ENCODE data around the gene IL17RA.
A peak's percentile ranks its signal among the peaks of the same experiment; 100 is the strongest.

Gene IL17RA

GRCh38 chr22:17106161-17106784, 21.5 kb downstream of the IL17RA start:
- DNase-seq (ENCODE audit: low read depth, low spot score), result no peak

DNA sequence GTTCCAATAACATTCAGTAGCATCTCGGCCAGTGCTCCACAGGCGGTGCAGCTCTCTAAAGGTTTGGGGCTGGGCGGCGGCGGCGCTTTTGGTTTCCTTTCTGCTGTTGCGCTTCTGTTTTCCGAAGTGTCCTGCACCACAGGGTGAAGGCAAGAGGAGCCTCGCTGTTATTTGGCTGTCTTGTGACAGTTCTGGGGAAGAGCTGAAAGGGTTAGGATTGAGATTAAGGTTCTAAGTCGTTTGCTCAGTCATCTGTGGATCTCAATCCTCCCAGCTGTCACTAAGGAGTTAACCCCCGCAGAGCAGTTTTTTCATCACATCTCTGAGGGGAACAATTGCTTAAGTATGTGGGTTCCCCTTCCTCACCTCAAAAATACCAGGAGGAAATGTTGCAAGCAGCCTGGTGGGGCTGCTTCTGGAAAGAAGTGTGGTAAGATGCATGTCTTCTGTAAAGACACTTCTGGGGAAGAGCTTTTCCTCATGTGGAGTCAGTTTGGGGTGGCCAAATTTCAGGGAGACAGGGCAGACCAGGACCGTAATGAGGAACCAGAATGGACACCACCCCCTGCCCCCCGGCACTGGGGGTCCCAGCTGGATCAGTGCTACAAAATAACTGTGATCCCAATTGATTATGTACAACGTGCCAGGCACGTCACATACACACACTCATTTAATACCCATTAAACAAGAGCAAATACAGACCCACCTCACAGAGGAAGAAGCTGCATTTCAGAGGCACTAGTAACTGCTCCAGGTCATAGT, 22.2 kb downstream of the IL17RA start:
- DNase-seq (ENCODE audit: low read depth, low spot score), result no peak

- DNase-seq (ENCODE audit: low read depth, low spot score), result no peak
These were observed 22.7 kb downstream of the IL17RA start for GRCh38 chr22:17107547-17107810.

GRCh38 chr22:17108256-17109112, 23.7 kb downstream of the IL17RA start:
- no peak for DNase-seq (ENCODE audit: low read depth, low spot score)

GRCh38 chr22:17109113-17109865, 24.5 kb downstream of the IL17RA start:
- DNase-seq (ENCODE audit: low read depth, low spot score), result no peak

DNA sequence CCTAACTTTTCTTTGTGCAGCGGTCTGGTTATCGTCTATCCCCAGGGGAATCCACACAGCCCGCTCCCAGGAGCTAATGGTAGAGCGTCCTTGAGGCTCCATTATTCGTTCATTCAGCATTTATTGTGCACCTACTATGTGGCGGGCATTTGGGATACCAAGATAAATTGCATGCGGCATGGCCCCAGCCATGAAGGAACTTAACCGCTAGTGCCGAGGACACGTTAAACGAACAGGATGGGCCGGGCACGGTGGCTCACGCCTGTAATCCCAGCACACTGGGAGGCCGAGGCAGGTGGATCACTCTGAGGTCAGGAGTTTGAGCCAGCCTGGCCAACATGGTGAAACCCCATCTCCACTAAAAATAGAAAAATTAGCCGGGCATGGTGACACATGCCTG, 25.2 kb downstream of the IL17RA start:
- DNase-seq (ENCODE audit: low read depth, low spot score), result no peak

GRCh38 chr22:17110791-17111550, 26.2 kb downstream of the IL17RA start:
- DNase-seq (ENCODE audit: low read depth, low spot score), result no peak

GRCh38 chr22:17112491-17113042, 27.8 kb downstream of the IL17RA start:
- no peak for DNase-seq (ENCODE audit: low read depth, low spot score)

DNA sequence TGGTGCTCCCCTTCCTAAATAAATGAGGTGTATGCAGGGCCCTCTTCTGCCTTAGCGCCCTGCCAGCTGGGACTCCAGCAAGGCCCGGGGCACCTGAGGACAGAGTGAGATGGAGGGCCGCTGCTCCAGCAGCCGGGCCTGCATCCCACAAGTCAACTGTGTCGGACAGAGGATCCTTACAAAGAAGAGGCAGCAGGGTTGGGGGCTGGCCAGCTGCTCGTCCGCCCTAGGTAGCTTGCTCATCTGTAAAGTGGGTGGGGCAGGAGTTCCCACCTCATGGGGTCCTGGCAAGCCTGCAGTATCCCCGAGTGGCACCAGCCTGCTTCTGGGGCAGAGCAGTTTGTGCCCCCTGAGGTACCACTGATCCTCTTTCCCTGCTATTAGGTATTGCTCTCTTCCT, 28.8 kb downstream of the IL17RA start:
- DNase-seq (ENCODE audit: low read depth, low spot score), result no peak

GRCh38 chr22:17114173-17114897, 29.5 kb downstream of the IL17RA start:
- DNase-seq (ENCODE audit: low read depth, low spot score), result no peak

DNA sequence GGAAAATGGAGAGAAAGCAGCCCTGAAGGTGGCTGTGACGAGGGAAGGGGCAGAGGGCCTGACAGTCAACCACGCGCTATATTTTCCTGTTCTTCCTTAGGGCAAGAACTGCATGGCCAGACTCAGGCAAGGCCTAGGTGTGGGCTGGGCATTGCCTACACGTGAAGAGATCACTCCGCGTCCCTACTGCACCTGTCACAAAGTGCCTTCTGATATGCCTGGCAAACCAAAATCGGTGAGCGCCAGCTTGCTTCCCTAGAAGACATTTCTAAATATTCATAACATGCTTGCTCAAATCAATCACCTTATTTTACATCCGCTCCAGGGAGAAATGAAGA, 30.1 kb downstream of the IL17RA start:
- no peak for DNase-seq (ENCODE audit: low read depth, low spot score)

GRCh38 chr22:17115236-17115635, 30.4 kb downstream of the IL17RA start:
- DNase-seq (ENCODE audit: low read depth, low spot score), result no peak

DNA sequence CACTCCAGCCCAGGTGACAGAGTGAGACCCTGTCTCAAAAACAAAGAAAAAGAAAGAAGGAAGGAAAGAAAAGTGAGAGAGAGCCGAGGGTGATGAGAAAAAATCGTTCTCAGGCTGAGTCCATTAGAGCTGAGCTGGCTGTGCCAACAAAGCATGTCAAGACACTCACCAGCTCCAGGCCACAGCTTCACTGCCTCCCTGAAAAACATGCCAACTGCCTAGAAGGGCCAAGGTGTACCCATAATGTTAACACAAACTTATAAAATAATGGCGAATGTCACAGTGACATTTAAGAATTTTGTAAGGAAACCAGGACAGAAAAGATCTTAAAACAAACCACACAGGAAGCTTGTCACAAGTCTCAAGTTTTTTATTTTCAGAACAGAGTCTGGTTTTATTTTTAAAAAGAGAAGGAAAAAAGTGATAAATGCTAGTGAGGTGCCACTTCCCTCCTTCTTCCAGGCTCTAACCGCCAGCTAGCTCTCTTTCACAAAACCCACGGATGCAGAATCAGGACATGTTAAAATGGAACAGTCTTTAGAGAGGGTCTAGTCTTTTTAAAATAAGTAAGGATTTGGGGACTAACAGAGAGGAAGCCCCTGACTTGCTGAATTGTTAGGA, 31.3 kb downstream of the IL17RA start:
- no peak for DNase-seq (ENCODE audit: low read depth, low spot score)

DNA sequence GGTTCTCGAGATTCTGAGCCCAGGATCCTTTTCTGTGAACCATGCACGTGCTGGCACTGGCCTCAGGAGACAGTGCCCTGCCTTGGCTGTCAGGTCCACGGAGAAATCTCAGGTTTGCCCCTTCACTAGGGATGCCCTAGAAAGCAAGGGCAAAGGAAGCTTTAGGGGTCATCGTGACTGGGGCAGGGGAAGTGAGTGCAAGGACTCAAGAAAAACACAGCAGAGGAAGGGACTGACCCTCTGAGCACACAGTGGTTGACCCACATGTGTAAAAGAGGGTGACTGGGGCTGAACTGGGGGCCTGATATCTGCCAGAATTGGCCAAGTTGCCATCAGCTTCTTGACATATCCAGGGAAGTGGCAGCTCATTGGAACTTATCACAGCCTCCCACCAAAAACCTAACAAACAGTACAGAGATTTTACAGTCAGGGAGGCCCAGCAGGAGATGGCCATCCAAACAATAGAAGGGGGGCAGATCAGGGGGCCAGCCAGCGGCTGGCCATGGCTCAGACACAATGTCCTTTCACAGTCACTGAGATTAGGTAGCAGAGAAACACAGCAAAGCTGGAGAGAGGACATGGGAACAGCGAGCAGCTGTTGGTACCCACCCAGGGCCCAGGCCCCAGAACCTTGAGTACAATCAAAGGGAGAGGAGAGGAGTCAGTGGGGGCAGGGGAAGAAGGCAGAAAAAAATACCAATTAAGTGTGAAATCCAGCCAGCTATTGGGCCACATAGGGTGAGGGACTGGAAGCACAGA, 32.0 kb downstream of the IL17RA start:
- DNase-seq (ENCODE audit: low read depth, low spot score), result no peak

GRCh38 chr22:17117400-17117799, 32.6 kb downstream of the IL17RA start:
- no peak for DNase-seq (ENCODE audit: low read depth, low spot score)

- DNase-seq (ENCODE audit: low read depth, low spot score), result no peak
These were observed 33.1 kb downstream of the IL17RA start for GRCh38 chr22:17117890-17118289.

- no peak for DNase-seq (ENCODE audit: low read depth, low spot score)
These were observed 33.5 kb downstream of the IL17RA start for GRCh38 chr22:17118342-17118741.

DNA sequence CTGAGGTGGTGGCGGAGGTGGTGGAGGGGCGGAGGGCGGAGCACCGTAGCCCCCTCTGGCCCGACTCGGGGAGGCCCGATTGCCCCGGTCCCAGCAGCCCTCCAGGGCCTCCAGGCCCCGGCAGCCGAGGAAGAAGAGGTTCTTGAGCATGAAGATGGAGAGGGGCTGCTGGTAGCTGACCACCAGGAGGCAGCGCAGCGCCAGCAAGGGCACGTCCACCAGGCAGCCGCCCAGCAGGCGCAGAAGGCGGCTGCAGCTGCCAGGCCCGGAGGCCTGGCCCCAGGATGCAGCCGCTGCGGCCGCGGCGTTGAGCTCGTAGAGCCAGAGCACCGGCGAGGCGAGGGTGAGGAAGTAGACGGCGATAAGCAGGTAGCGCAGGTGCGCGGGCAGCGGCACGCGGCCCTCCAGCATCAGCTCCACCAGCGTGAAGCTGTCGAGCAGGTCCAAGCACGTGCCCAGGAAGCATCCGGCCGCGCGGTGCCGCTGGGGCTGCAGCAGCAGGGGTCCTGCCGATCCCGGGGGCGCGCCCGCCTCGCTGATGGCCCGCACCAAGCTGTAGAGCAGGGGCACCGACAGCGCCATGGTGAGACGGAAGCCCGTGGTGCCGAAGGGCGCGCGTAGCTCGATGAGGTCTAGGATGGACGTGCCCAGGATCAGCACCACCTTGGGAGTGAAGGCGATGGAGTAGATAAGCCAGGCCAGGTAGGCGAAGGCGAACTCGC, 34.8 kb downstream of the IL17RA start:
- peak; percentile 16 for DNase-seq (ENCODE audit: low read depth, low spot score)

- peak; percentile 87 for DNase-seq (ENCODE audit: low read depth, low spot score)
These were observed 35.5 kb downstream of the IL17RA start for GRCh38 chr22:17120281-17120680.

Measured in astrocyte of the hippocampus (primary cell).